ENCODE results near the gene ATP5PD. TPM values are rescaled to one million over a fixed set of nuclear protein-coding genes. Genes with fewer than 3 reads are reported as not detected.
A peak's percentile ranks its signal among the peaks of the same experiment; 100 is the strongest.

ATP5PD gene
- total and polyA plus RNA-seq, 2 of the 13 experiments (the other 11 are each of a cell fraction or from before 2014, with no cell fraction given) = 158 to 428 TPM

- TF ChIP-seq, protein P1, sequence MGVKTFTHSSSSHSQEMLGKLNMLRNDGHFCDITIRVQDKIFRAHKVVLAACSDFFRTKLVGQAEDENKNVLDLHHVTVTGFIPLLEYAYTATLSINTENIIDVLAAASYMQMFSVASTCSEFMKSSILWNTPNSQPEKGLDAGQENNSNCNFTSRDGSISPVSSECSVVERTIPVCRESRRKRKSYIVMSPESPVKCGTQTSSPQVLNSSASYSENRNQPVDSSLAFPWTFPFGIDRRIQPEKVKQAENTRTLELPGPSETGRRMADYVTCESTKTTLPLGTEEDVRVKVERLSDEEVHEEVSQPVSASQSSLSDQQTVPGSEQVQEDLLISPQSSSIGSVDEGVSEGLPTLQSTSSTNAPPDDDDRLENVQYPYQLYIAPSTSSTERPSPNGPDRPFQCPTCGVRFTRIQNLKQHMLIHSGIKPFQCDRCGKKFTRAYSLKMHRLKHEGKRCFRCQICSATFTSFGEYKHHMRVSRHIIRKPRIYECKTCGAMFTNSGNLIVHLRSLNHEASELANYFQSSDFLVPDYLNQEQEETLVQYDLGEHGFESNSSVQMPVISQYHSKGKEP (CRISPR knock-in tag; IDR thresholded peaks at IDR 0.05) = 0 out of 2 replicates have a peak, but pooled peaks have one; percentile 54
- TF ChIP-seq, protein P2, sequence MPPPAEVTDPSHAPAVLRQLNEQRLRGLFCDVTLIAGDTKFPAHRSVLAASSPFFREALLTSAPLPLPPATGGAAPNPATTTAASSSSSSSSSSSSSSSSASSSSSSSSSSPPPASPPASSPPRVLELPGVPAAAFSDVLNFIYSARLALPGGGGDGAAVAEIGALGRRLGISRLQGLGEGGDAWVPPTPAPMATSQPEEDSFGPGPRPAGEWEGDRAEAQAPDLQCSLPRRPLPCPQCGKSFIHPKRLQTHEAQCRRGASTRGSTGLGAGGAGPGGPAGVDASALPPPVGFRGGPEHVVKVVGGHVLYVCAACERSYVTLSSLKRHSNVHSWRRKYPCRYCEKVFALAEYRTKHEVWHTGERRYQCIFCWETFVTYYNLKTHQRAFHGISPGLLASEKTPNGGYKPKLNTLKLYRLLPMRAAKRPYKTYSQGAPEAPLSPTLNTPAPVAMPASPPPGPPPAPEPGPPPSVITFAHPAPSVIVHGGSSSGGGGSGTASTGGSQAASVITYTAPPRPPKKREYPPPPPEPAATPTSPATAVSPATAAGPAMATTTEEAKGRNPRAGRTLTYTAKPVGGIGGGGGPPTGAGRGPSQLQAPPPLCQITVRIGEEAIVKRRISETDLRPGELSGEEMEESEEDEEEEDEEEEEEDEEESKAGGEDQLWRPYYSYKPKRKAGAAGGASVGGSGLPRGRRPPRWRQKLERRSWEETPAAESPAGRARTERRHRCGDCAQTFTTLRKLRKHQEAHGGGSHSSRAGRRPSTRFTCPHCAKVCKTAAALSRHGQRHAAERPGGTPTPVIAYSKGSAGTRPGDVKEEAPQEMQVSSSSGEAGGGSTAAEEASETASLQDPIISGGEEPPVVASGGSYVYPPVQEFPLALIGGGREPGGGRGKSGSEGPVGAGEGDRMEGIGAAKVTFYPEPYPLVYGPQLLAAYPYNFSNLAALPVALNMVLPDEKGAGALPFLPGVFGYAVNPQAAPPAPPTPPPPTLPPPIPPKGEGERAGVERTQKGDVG (CRISPR knock-in tag; IDR thresholded peaks at IDR 0.05; ENCODE audit: borderline replicate concordance) = no peak; the same call in 1 of the 2 replicates
- peak; percentile 40; the same call in 1 of the 2 replicates for TF ChIP-seq RFX1 (IDR thresholded peaks at IDR 0.05)
- TF ChIP-seq, protein P3, sequence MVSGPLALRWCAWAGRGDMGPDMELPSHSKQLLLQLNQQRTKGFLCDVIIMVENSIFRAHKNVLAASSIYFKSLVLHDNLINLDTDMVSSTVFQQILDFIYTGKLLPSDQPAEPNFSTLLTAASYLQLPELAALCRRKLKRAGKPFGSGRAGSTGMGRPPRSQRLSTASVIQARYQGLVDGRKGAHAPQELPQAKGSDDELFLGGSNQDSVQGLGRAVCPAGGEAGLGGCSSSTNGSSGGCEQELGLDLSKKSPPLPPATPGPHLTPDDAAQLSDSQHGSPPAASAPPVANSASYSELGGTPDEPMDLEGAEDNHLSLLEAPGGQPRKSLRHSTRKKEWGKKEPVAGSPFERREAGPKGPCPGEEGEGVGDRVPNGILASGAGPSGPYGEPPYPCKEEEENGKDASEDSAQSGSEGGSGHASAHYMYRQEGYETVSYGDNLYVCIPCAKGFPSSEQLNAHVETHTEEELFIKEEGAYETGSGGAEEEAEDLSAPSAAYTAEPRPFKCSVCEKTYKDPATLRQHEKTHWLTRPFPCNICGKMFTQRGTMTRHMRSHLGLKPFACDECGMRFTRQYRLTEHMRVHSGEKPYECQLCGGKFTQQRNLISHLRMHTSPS (CRISPR knock-in tag; IDR thresholded peaks at IDR 0.05; ENCODE audit: low read depth) = 0 out of 2 replicates have a peak, but pooled peaks have one; percentile 3
- TF ChIP-seq ZNF101 (CRISPR knock-in tag; IDR thresholded peaks at IDR 0.05; ENCODE audit: borderline replicate concordance, low read depth) = peak; percentile 61; the same call in 1 of the 2 replicates
- peak; percentile 68 for TF ChIP-seq ZNF574 (CRISPR knock-in tag; IDR thresholded peaks at IDR 0.05)
- TF ChIP-seq ARNT (IDR thresholded peaks at IDR 0.05) = no peak
- peak; percentile 74; the same call in 1 of the 2 replicates for TF ChIP-seq NR1H2 (CRISPR knock-in tag; IDR thresholded peaks at IDR 0.05; ENCODE audit: borderline replicate concordance, low read depth)
- TF ChIP-seq ZNF564 (CRISPR knock-in tag; IDR thresholded peaks at IDR 0.05) = no peak
- no peak for TF ChIP-seq DMAP1 (CRISPR knock-in tag; IDR thresholded peaks at IDR 0.05)
- TF ChIP-seq ZSCAN29 (CRISPR knock-in tag; conservative IDR thresholded peaks at IDR 0.05) = peak; percentile 79; the same call in 1 of the 2 replicates
- TF ChIP-seq, protein P4, sequence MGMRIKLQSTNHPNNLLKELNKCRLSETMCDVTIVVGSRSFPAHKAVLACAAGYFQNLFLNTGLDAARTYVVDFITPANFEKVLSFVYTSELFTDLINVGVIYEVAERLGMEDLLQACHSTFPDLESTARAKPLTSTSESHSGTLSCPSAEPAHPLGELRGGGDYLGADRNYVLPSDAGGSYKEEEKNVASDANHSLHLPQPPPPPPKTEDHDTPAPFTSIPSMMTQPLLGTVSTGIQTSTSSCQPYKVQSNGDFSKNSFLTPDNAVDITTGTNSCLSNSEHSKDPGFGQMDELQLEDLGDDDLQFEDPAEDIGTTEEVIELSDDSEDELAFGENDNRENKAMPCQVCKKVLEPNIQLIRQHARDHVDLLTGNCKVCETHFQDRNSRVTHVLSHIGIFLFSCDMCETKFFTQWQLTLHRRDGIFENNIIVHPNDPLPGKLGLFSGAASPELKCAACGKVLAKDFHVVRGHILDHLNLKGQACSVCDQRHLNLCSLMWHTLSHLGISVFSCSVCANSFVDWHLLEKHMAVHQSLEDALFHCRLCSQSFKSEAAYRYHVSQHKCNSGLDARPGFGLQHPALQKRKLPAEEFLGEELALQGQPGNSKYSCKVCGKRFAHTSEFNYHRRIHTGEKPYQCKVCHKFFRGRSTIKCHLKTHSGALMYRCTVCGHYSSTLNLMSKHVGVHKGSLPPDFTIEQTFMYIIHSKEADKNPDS (CRISPR knock-in tag; IDR thresholded peaks at IDR 0.05) = peak; percentile 24; the same call in 1 of the 2 replicates
Observed at GRCh38 chr17:75033346-75034235, 13.2 kb downstream of the ATP5PD start (continued).
